Measurements from ENCODE around the gene CRK.
"Not testable (repeated sequence)": the region's sequence is repeated elsewhere in the genome, so short reads cannot be mapped to it uniquely, and the experiment has no call there.

CRK gene

DNA sequence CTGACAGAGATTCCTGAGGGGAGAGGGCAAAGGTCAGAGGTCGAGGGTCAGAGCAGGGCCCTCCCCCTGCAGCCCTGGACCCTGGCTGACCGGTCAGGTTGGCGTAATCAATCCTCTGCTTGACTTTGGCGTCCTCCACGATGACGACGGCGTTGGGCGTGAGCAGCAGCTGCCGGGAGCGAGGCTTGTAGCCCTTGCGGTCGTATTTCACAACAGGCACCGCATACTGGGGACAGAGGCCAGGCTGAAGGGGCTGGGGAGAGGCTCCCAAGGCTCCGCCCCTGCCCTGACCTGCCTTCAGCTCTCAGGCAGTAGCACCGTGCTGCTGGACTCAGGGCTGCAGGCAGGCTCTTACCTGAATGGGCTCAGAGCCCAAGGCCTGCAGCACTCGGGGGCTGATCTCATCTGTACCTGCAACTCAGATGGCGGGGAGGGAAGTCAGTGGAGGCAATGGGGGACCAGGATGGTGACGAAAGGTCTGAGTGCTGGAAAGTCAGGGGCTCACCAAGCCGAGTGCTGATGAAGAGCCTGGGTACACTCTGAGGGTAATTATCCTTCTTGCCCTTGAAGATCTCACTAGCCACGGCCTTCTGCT, 12.0 kb upstream of the CRK start:
- DNase-seq (ENCODE audit: low read depth): no peak

- DNase-seq (ENCODE audit: low read depth): no peak
Measured at GRCh38 chr17:1467258-1467657, 11.2 kb upstream of the CRK start.

DNA sequence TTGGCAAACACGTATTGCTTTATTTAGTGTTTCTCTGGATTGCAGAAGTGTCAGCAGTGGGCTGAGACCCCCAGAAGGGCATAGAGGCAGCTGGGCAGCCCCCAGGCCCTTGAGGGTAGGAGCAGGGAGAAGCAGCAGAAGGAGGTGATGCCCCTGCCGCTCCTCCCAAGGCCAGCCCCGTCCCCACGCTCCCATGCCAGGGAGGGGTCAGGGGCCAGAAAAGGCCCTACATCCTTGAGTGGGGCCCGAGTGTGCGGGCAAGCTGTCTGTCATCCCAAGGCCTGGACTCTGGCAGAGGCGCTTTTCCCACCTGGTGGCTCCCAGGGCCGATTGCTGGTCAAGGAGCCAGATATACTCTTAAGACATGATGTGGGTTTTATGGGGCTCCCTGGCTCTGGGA, 8.2 kb upstream of the CRK start:
- no peak for DNase-seq (ENCODE audit: low read depth)

DNA sequence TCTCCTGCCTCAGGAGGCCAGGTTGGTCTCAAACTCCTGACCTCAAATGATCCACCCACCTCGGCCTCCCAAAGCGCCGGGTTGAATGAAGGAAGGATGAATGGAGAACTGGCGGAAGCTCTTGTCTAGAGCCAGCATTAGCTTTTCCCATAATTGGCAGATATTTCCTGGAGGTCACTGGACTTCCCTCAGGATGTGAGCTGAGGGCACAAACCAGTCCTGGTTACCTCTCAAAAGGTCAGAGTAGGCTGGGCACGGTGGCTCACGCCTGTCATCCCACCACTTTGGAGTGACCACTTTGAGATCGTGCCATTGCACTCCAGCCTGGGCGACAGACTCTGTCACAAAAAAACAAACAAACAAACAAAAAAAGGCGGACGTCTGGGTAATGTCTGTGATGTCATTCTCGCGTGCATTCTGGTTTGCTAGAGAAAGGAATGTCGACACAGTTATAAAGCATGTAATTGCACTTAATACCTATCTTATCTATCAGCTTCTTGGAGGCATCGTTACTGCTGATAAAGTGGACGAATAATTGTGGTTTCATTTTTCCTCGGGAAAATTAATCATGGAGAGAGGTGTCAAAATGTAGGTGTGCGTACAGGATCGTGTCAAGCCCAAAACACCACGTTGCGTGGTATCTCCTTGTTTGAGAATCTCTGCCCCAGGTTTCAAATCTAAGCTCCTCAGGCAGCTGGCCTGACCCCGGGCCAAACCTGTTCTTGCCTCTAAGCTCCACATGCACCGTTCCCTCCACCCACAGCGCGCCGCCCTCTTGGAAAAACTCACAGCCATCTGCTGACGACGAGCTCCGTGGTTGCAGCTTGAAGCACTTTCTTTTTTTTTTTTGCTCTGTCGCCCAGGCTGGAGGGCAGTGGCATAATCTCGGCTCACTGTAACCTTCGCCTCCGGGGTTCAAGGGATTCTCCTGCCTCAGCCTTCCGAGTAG, 6.4 kb upstream of the CRK start:
- no peak for DNase-seq (ENCODE audit: low read depth)

DNA sequence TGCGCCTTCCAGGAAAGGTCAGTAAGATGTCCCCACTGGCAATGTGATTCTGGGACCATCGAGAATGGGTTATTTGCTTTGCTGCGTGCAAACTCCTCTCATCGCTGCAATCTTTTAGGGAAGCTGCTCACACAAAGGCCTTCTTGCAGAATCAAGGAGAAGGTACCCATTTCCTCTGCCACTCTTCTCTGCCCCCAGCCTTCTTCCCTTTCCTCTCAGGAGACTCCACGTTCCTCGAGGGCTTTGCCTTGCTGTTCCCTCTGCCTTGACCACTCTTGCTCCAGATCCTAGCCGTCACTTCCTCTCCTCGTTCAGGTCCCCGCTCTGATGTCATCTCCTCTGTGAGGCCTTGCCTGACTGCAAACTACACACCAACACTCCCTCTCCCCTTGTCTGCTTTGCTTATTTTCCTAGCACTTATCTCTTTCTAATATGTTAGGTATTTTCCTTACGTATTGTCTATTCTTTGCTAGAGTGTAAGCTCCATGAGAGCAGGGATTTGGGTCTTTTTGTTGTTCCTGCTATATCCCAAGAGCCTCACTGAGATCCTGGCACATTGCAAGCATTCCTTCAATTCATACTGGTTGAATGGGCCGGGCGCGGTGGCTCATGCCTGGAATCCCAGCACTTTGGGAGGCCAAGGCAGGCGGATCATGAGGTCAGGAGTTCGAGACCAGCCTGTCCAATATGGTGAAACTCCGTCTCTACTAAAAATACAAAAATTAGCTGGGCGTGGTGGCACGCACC, 5.3 kb upstream of the CRK start:
- no peak for DNase-seq (ENCODE audit: low read depth)

GRCh38 chr17:1460233-1460632, 4.2 kb upstream of the CRK start:
- no peak for DNase-seq (ENCODE audit: low read depth)

GRCh38 chr17:1455291-1455796, 688 bp downstream of the CRK start:
- no peak for DNase-seq (ENCODE audit: low read depth)

DNA sequence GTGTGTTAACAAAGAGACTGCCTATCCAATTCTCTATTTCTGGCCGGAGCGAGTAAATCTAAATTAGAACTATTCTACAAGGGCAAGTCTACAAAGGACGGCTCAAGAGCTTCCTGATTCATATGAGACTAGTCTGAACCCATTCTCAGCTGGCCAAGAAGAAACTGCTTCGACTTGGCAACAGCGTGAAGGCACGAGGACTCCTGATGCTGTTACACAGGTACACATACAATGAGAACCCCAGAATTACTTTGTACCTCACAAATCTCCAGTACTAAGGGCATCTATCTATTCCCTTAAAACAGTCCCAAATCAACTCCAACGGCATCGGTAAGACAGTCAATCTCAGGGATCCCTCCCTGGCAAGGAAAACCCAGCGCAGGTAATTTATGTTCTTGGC, 1.5 kb downstream of the CRK start:
- no peak for DNase-seq (ENCODE audit: low read depth)

GRCh38 chr17:1453694-1454093, 2.3 kb downstream of the CRK start:
- not testable (repeated sequence) for DNase-seq (ENCODE audit: low read depth)

GRCh38 chr17:1452836-1453235, 3.2 kb downstream of the CRK start:
- no peak for DNase-seq (ENCODE audit: low read depth)

DNA sequence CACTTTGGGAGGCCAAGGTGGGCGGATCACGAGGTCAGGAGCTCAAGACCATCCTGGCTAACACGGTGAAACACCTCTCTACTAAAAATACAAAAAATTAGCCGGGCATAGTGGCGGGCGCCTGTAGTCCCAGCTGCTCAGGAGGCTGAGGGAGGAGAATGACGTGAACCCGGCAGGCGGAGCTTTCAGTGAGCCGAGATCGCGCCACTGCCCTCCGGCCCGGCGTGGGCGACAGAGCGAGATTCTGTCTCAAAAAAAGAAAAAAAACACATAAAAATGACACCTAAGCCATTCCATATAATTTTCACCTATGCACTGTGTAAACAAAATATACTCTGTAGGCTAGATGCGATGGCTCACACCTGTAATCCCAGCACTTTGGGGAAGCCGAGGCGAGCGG, 5.8 kb downstream of the CRK start:
- DNase-seq (ENCODE audit: low read depth): not testable (repeated sequence)

DNA sequence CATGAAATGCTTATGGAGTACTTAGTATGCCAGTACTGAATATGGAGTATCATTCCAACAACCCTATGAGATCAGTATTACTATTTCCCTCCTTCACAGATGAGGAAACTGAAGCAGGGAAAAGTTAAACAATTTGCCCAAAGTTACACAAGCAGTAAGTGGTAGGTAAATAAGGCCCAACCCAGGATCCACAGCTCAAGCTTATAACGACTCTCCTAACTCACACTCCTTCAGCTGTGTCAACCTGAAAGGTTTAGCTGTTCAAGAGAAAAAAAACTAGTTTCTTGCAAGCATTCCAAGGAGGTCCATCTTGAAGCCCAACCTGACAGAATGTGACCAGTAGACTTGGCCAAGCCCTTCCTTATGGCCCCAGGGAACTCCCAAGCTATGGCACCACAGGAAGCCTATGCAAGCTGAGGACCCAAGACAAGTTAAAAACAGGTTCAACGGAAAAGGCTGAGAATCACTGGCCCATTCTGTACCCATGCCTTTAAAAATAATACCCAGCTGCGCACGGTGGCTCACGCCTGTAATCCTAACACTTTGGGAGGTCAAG, 6.5 kb downstream of the CRK start:
- no peak for DNase-seq (ENCODE audit: low read depth)

GRCh38 chr17:1447052-1447451, 9.0 kb downstream of the CRK start:
- DNase-seq (ENCODE audit: low read depth): no peak

DNA sequence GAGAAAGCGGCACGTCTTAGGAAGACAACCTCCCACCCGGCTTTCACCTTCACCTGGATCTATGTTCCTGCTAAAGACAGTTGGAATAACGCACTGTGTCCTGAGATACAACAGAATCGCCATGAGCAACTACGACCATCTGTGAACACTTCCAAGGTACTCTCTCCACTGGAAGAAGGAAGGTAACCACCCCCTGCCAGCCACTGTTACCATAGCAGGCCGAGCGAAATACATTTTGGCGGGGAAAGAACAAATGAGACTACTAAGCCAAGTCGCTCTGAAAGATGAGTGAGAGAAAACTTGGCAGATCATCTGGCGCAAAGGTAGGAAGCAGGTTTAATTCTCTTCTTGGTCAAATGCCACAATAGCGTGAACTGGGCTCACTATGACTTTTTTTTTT, 9.8 kb downstream of the CRK start:
- no peak for DNase-seq (ENCODE audit: low read depth)

DNA sequence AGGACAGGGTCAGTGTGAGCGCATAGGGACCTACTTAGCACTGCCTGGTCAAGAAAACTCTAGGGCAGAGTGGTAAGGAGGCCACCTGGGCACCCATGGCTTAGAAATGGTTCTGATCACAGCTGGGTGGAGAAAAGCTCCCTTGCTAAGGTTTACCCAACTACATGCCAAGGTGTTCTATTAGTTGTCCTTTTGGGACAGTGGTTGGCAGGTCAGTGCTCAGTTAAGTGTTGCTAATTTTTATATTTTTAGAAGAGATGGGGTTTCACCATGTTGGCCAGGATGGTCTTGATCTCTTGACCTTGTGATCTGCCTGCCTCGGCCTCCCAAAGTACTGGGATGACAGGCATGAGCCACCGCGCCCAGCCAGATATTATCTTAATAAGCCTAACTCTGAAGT, 10.3 kb downstream of the CRK start:
- not testable (repeated sequence) for DNase-seq (ENCODE audit: low read depth)

DNA sequence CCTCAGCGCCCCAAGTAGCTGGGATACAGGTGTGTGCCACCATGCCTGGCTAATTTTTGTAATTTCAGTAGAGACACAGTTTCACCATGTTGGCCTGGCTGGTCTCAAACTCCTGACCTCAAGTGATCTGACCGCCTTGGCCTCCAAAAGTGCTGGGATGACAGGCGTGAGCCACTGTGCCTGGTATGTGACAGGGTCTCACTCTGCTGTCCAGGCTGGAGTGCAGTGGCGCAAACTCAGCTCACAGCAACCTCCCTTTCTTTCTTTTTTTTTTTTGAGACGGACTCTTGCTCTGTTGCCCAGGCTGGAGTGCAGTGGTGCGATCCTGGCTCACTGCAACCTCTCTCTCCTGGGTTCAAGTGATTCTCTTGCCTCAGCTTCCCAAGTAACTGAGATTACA, 13.3 kb downstream of the CRK start:
- DNase-seq (ENCODE audit: low read depth): not testable (repeated sequence)

DNA sequence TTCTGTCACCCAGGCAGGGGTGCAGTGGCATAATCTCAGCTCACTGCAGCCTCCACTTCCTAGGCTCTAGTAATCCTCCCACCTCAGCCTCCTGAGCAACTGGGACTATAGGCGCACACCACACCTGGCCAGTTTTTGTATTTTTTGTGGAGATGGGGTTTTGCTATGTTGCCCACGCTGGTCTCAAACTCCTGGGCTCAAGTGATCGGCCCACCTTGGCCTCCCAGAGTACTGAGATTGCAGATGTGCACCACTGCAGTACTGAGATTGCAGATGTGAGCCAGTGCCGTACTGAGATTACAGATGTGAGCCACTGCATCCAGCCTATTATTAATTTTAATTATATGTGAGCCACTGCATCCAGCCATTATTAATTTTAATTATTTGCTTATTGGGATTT, 13.8 kb downstream of the CRK start:
- no peak for DNase-seq (ENCODE audit: low read depth)

- DNase-seq (ENCODE audit: low read depth): no peak
Measured at GRCh38 chr17:1440921-1441320, 15.1 kb downstream of the CRK start.

- DNase-seq (ENCODE audit: low read depth): no peak
Measured at GRCh38 chr17:1438593-1439083, 17.4 kb downstream of the CRK start.

DNA sequence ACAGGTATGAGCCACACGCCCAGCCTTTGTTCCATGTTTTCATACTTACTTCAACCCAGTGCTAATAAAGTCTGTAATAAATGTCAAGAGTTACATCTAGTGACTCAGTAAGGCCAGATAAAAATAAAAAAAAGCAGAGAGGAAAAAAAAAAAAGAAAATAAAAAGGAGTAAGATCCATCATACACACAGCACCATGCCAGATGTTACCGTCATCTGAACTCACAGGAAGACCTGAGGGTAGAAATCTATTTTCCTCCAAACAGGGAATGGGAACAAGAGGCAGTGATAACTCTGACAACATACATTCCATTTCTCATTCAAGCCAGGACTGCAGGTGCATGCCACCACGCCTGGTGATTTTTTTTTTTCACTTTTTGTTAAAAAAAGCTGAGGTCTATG, 20.7 kb downstream of the CRK start:
- DNase-seq (ENCODE audit: low read depth): no peak

GRCh38 chr17:1434150-1434549, 21.9 kb downstream of the CRK start:
- DNase-seq (ENCODE audit: low read depth): no peak

GRCh38 chr17:1431631-1432104, 24.4 kb downstream of the CRK start:
- DNase-seq (ENCODE audit: low read depth): no peak
